NB4 (cell line): ENCODE data around the gene SNRPB.

Experiments
- DNase-seq: peaks from one replicate; pipeline ENCODE4 v3.0.0; 2010; ENCODE audit warnings: low read depth
- H3K4me3 ChIP-seq: one replicate; pipeline ENCODE4 v1.5.1; 2011; ENCODE audit warnings: mild to moderate bottlenecking, low read depth, low read length, moderate library complexity
- MYC ChIP-seq: IDR thresholded peaks from 2 replicates; pipeline ENCODE4 v1.6.1; 2011; ENCODE audit warnings: low read depth, low read length
- POLR2A ChIP-seq: IDR thresholded peaks from 2 replicates; pipeline ENCODE4 v1.6.1; 2011; ENCODE audit warnings: mild to moderate bottlenecking; ENCODE audit not compliant: insufficient read length; ENCODE audit errors: extremely low read depth
- TF ChIP-seq, protein P1 (sequence below): IDR thresholded peaks from one replicate; pipeline ENCODE4 v1.5.1; 2012; ENCODE audit warnings: low read depth, low read length
- TF ChIP-seq, protein P2 (sequence below): IDR thresholded peaks from 2 replicates; pipeline ENCODE4 v1.6.1; 2011; ENCODE audit warnings: low read depth, low read length

Gene SNRPB

GRCh38 chr20:2515203-2515602, 44.6 kb upstream of the SNRPB start:
- TF ChIP-seq MYC (no peak), POLR2A (no peak)
- TF ChIP-seq, protein P1, sequence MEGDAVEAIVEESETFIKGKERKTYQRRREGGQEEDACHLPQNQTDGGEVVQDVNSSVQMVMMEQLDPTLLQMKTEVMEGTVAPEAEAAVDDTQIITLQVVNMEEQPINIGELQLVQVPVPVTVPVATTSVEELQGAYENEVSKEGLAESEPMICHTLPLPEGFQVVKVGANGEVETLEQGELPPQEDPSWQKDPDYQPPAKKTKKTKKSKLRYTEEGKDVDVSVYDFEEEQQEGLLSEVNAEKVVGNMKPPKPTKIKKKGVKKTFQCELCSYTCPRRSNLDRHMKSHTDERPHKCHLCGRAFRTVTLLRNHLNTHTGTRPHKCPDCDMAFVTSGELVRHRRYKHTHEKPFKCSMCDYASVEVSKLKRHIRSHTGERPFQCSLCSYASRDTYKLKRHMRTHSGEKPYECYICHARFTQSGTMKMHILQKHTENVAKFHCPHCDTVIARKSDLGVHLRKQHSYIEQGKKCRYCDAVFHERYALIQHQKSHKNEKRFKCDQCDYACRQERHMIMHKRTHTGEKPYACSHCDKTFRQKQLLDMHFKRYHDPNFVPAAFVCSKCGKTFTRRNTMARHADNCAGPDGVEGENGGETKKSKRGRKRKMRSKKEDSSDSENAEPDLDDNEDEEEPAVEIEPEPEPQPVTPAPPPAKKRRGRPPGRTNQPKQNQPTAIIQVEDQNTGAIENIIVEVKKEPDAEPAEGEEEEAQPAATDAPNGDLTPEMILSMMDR: no peak
- TF ChIP-seq, protein P2, sequence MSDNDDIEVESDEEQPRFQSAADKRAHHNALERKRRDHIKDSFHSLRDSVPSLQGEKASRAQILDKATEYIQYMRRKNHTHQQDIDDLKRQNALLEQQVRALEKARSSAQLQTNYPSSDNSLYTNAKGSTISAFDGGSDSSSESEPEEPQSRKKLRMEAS: no peak
- H3K4me3 ChIP-seq: no peak overlapping the region
- no peak for DNase-seq

GRCh38 chr20:2509794-2510193, 39.2 kb upstream of the SNRPB start:
- no peak for DNase-seq
- TF ChIP-seq, protein P1: no peak
- TF ChIP-seq MYC: no peak
- no peak for TF ChIP-seq POLR2A
- peak overlapping the region; percentile 91 for H3K4me3 ChIP-seq

DNA sequence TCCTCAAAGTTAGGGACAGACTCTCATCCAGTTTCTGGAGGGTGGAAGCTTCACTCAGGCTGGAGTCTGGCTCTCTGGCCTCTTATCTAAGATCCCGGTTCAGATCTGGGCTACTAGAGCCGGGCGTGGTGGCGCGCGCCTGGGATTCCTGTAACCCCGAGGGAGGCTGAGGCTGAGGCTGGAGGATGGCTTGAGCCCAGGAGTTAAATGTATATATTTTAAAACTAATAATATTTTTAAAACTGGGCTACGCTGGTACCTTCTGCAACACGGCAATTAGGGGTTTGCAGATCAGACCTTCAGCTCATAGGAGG, 38.8 kb upstream of the SNRPB start:
- peak overlapping the region; percentile 91 for H3K4me3 ChIP-seq
- TF ChIP-seq, protein P1: no peak
- TF ChIP-seq MYC (no peak), POLR2A (no peak)
- TF ChIP-seq, protein P2: no peak
- DNase-seq: no peak

- TF ChIP-seq MYC (peak; percentile 66), POLR2A (peak; percentile 78)
- TF ChIP-seq, protein P2: no peak; the same call in none of the 2 replicates
- TF ChIP-seq, protein P1: no peak
- peak; percentile 90 for DNase-seq
- peak within 1 kb of the TSS; percentile 91 for H3K4me3 ChIP-seq
Observed at GRCh38 chr20:2508631-2509467, 38.3 kb upstream of the SNRPB start, which contains the start of gene ZNF343. Gene ZNF343, minus strand, starts transcription at chr20:2508915. Its CDS starts 15,020 bp downstream, at chr20:2493895.

DNA sequence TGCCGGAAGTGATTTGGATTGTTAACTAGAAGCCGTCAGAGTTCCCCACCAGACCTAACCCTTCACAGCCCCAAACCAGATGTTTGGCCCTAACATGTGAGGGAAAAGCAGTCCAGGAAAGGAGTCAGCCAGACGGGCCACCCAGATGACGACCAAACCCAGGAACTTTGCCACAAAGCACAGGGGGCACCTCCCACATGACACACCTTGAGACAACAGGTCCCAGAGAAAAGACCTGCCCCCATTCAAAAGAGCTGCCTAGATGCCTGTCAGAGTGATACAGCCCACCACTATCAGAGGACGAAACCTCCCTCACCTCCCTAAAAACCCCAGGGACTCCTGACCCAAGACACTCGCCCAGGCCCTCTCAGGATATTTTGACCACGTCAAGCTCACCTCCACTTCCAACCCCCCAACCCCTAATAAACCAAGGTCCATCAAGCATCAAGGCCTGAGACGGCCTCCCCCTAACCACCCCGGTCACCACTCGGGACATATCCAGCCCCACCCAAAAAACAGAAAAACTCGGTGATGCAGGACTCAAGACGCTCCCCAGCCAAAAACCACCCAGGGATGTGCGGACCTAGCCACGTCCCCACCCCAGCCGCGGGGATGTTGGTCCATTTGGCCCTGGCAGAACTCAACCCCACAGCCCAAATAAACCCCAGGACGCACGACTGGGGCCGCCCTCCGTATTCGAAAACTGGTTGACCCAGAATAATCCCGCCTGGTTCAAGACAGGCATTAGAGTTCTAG, 37.5 kb upstream of the SNRPB start:
- TF ChIP-seq, protein P2: no peak
- TF ChIP-seq, protein P1: no peak
- TF ChIP-seq MYC: no peak
- TF ChIP-seq POLR2A: no peak
- peak overlapping the region; percentile 91 for H3K4me3 ChIP-seq
- peak; percentile 13 for DNase-seq
